BE2C (cell line): Measurements from ENCODE around the gene RAB3IP.

ENCODE experiments used
- DNase-seq: peaks from one replicate; pipeline ENCODE4 v3.0.0-alpha.2; 2020
- H3K27me3 ChIP-seq: fragments of 250-450 bp; sonication (Bioruptor Pico); 2 replicates; pipeline ENCODE4 v1.5.1; 2020; ENCODE audit warnings: mild to moderate bottlenecking
- H3K36me3 ChIP-seq: fragments of 250-450 bp; sonication (Bioruptor Pico); 2 replicates; pipeline ENCODE4 v1.5.1; 2020; ENCODE audit warnings: mild to moderate bottlenecking
- H3K4me1 ChIP-seq: fragments of 250-450 bp; sonication (Bioruptor Pico); 2 replicates; pipeline ENCODE4 v1.5.1; 2020
- H3K4me3 ChIP-seq: 2 replicates; pipeline ENCODE4 v1.5.1; 2011; ENCODE audit warnings: low read depth, low read length
- H3K9me3 ChIP-seq: fragments of 250-450 bp; sonication (Bioruptor Pico); 2 replicates; pipeline ENCODE4 v1.5.1; 2020
- CTCF ChIP-seq: IDR thresholded peaks from 2 replicates; pipeline ENCODE4 v1.5.1; 2012; ENCODE audit warnings: mild to moderate bottlenecking, low read depth, low read length

RAB3IP gene

GRCh38 chr12:69701826-69702225 lies 36.8 kb upstream of the RAB3IP start:
- H3K4me3 ChIP-seq: no peak overlapping the region
- no peak for DNase-seq
- no peaks in the 10 kb centered on the region for H3K4me1 ChIP-seq
- peaks cover 5% of the 10 kb centered on the region for H3K27me3 ChIP-seq
- no peak for TF ChIP-seq CTCF
- H3K36me3 ChIP-seq: no peaks in the 10 kb centered on the region
- H3K9me3 ChIP-seq: no peaks in the 10 kb centered on the region

GRCh38 chr12:69703146-69703642 lies 35.5 kb upstream of the RAB3IP start:
- Histone ChIP-seq H3K27me3 (no peaks in the 10 kb centered on the region; the same call in 1 of the 2 replicates), H3K36me3 (no peaks in the 10 kb centered on the region), H3K9me3 (no peaks in the 10 kb centered on the region), H3K4me3 (no peak overlapping the region), H3K4me1 (no peaks in the 10 kb centered on the region)
- no peak for TF ChIP-seq CTCF
- DNase-seq: no peak

- no peak for DNase-seq
- Histone ChIP-seq H3K9me3 (no peaks in the 10 kb centered on the region; the same call in 1 of the 2 replicates), H3K4me3 (no peak overlapping the region), H3K36me3 (no peaks in the 10 kb centered on the region), H3K4me1 (no peaks in the 10 kb centered on the region), H3K27me3 (no peaks in the 10 kb centered on the region; the same call in 1 of the 2 replicates)
- TF ChIP-seq CTCF: no peak
Observed at GRCh38 chr12:69704357-69704756, 34.3 kb upstream of the RAB3IP start.

- no peak for DNase-seq
- Histone ChIP-seq H3K9me3 (no peaks in the 10 kb centered on the region; the same call in 1 of the 2 replicates), H3K4me1 (no peaks in the 10 kb centered on the region), H3K36me3 (no peaks in the 10 kb centered on the region), H3K27me3 (no peaks in the 10 kb centered on the region; the same call in 1 of the 2 replicates), H3K4me3 (no peak overlapping the region)
- no peak; the same call in 1 of the 2 replicates for TF ChIP-seq CTCF
Observed at GRCh38 chr12:69708649-69709048, 30.0 kb upstream of the RAB3IP start.

GRCh38 chr12:69712826-69713225 lies 25.8 kb upstream of the RAB3IP start:
- H3K9me3 ChIP-seq: no peaks in the 10 kb centered on the region; the same call in 1 of the 2 replicates
- no peak for TF ChIP-seq CTCF
- H3K4me1 ChIP-seq: peaks cover 3% of the 10 kb centered on the region; the same call in 1 of the 2 replicates
- DNase-seq: no peak
- H3K4me3 ChIP-seq: no peak overlapping the region
- no peaks in the 10 kb centered on the region for H3K36me3 ChIP-seq
- H3K27me3 ChIP-seq: no peaks in the 10 kb centered on the region

- Histone ChIP-seq H3K4me3 (no peak overlapping the region), H3K27me3 (no peaks in the 10 kb centered on the region), H3K9me3 (no peaks in the 10 kb centered on the region), H3K4me1 (peaks cover 3% of the 10 kb centered on the region; the same call in 1 of the 2 replicates), H3K36me3 (no peaks in the 10 kb centered on the region)
- TF ChIP-seq CTCF: no peak
- DNase-seq: no peak
Observed at GRCh38 chr12:69714542-69714941, 24.1 kb upstream of the RAB3IP start.
